ENCODE results near the gene SIGLEC12.

- TF ChIP-seq POLR2AphosphoS5 (IDR thresholded peaks at IDR 0.05; ENCODE audit: low read depth, low read length) (no peak), TCF7L2 (IDR thresholded peaks at IDR 0.05; ENCODE audit: low read depth, low read length) (no peak), CTCF (IDR thresholded peaks at IDR 0.05) (no peak), REST (IDR thresholded peaks at IDR 0.05; ENCODE audit: insufficient read depth in 1 of 2, low read depth in 2 of 2, low read length in 1 of 2) (no peak)
Observed at GRCh38 chr19:51541458-51542357, 40.1 kb upstream of the SIGLEC12 start.

Data from Panc1 (cell line).